Anterior cingulate cortex (tissue), 58 donors: Measurements from ENCODE around the gene MAFG.
"Not testable (repeated sequence)": the region's sequence is repeated elsewhere in the genome, so short reads cannot be mapped to it uniquely, and the experiment has no call there.

Source experiments
- DNase-seq, 58 donors: peaks; one replicate each; lab custom pipeline; 2025; lab: John Stamatoyannopoulos, UW

The MAFG gene

DNA sequence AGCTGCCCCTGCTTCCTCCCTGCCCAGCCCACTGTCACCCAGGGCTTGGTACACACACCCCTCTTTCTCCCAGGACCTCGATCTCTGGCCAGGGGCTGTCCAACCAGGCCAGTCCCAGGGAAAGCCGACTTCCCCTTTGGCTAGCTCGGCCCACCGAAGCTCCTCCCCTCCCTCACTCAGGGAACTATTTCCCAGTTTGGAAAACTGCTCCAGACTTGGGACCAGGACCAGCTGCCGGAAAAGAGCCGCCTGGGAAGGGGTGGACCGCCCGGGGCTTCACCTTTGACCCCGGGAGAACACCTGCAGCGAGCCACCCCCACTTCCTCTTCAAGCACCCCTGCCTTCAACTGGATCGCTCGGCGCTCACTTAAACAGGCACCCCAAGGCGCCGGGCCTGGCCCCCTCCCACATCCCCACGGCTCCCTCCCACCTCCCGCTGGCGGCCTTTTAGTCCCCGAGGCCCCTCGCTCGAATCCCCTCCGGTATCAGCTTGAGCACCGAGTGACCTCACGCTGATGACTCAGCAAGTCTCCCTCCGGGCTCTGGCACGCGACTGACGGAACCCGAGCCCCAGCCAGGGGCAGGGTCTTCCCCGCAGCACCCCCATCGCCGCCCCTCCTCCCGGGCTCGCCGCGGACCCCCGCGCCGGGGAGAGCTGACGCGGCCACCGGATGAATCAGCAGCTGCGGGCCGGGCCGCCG, 934 bp downstream of the MAFG start:
- DNase-seq: peak in 41 of 58 donors; percentile 13 to 65 (median 45)

DNA sequence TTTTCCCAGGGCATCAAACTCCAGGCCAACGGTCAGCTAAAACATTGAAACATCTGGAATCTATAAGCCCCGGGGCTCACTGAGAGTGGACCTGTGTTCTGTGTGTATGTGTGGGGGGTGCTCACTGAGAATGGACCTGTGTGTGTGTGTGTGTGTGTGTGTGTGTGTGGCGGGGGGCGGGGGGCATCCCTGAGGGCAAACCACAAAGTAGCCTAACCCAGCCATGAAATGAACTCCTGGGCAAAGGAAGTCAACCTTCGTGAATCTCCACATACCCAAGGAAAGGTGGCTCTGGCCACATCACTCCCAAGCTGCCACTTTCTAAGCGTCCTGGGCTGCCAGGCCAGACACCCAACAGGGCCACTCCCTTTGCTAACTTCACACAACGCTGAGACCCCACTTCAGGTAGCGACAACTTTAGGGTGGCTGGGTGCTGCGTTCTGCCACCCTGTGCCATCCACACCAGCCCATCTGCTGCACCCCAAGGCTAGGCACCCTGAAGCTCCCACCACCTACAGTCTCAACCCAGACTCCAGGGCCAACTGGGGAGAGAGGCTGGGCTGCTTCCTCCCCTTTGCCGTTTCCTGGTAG, 1.6 kb downstream of the MAFG start:
- no peak for DNase-seq

DNA sequence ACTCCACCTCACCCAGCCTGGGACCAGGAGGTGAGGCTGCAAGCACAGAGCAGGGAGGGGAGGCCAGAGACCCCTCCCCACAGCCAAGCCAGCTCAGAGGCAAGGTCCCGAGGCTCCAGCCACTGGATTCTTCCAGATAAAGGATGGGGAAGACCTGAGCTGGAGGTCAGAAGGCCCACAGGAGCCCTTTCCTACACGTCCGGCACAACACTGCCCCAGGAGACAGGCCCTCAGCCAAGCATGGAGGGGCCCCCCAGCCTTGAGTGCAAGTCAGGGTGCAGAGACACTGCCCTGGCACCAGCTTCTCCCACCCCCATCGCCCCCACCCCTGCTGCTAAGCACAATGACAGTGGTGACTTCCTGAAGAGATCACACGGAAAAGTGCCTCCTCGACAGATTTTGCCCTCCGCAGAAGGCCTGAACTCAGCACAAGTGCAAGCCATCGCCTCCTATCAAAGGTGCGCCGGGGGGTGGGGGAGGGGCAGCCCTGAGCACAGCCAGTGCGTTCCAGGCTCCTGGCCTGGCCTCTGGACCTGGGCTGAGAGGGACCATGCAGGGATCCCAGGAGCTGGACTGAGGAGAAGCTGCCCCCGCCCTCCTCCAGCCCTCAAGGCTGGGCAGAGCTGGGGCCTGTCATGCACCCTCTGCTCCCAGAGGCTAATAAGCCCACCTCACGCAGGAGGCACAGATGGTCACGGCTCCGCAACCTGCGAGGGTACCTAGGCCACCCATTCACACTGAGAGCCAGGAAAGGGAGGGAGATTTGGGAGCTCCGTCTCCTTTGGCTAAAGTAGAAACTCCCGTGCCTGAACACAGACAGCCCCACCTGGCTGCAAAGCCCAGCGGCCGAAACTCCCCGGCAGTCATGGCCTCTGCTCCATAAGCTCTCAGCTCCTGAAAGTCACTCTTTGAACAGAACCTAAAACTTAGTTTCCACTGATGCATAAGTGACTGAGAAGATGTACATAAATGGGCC, 2.7 kb downstream of the MAFG start:
- no peak for DNase-seq

DNA sequence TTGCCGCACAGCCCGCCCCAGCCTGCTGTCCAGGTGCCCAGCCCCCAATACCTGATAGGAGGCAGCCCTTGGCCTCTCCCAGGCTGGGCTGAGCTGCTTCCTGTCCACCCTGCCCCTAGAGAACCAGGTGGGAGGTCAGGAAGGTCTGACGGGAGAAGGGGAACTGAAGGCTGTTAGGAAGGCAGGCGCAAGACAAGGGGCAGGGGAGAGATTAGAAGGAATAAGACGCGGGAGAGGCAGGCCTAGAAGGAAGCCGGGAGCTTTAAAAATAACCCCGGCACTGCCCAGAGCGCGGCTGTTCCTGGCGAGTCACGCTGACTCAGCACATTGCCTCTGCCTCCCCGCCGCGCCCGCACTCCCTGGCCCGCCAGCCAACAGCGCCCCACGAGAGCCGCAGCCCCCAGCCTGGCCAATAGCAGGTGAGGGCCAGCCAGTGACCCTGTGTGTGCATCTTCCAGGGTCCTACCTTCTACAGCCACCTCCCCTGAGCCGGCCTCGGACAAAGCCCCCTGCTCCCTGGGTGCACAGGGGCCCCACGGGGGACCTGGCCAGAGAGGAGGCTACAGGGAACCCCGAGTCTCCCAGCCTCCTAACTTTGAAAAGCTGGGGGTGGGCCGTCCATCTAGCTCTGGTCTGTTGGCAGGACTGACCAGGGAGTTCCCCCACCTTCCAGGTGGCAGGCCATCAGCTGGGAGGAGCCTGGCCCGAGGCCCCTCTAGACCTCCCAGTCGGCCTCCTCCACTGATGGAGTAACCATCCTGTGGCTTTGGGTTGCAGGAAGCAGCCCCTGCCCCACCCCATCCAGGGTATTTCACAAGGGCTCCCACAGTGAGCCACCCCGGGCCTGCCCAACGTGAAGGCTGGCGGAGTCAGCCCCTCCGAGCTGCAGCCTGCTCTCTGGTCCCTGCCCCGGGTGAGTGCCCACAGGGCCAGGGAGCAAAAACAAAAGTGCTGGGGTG, 4.0 kb downstream of the MAFG start:
- DNase-seq: peak in 41 of 58 donors; percentile 8 to 69 (median 38)

- DNase-seq: no peak
Measured at GRCh38 chr17:81922566-81923301, 4.8 kb downstream of the MAFG start.

DNA sequence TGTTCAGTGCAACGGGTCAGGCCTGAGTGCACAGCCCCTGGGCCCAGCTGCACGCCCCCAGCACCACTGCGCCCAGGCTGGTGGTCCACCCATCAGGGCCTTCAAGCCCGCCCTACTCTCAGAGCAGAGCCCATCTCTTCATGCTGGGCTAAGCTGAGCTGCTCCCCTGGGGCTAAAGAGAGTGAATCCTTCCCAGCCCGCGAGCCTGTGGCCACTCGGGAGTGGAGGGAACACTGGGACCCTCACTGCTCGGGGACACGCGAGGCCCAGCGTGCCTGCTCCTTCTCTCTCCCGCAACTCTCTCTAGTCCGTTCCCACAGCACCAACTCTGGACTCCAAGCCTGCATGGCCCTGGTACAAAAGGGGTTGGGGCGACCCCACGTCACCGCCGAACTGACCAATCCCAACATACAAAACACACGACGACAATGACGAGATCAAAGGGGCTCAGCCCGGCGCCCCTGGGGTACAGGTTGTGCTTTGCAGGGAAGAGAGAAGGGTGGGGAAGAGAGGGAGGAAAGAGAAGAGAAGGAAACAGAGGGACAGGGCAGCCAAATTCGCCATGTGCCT, 5.5 kb downstream of the MAFG start:
- DNase-seq: no peak

DNA sequence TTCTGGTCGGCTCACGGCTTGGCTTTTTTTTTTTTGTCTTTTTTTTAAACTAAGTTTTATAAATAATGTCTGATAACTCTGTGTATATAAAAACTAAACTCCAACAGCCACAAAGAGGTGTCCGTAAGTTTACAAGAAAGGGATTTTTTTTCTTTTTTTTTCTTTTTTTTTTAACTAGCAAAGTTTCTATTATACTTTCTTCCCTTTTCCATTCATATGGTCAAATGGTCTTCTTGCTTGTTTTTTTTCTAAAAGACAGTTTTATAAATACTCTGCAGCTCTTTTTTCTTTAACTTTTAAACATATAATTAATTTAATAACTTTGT, 6.0 kb downstream of the MAFG start:
- no peak for DNase-seq

DNA sequence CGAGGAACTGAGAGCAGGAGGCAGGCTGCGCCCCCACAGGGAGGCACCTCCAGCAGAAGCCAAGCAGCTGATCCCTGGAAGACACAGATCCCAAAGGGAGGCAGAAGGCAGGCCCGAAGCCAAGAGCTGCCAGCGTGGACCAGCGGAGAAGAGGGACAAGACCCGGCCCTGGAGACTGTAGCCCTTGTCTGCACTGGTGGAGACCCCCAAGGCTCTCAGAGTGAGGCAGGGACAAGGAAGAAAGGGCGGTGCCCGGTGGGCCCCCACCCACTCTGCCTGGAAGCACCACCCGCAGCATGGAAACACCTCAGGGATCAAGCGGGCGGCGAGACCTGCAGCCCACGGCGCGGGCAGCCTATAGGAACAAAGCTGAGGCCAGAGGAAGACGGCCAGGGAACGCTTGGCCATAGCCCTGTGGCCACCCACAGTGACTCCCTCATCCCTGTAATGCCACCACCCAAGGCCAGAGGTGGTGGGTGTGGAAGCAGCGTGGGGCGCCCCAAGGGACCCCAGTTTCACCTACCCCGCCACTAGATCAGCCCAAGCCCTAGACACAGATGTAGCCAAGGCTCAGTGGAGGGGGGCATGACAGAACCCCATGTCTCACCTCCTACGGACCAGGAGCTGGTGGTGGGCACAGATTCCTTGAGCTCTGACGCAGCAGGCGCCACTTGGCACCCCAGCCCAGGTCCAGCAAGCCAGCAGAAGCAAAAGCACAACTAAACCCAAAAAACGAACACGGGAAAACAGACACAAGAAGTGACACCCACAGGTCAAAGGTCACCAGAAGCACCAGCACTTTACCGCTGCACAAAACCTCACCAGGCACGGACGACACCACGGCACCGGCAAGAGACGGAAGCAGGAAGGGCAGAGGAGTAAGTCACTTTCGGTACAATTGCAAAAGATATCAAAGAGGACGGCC, 6.7 kb downstream of the MAFG start:
- DNase-seq: peak in 2 of 58 donors; percentile 25 to 33

DNA sequence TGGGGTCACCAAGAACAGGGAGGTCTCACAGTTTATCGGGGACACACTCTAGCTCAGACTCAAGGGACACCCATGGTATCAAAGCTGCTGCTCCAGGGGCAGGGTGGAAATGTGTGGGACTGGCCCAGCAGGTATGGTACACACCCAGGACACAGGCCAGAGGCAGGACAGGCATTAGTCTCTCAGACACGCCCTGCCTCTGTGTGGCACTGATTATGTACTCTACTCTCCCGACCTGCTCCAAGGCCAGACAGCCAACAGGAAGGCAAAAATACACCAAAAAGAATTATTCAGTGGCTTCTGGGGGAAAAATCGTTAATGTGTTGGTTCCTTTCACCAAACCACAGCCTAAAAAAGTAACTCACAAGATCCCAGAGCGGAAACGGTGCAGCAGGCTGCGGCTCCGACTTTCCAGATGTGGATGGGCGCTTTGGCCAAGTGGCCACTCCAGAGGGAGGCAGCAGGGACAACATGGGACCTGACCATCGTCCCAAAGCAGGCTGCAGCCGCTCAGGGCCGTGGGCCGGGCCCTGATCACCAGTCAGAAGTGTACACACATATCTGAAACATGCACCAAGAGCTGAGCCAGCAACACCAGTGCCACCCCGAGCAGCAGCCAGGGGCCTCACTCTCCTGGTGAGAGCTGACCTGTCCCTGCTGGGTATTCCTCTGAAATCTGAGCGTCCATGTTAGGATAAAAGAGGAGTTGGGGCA, 8.5 kb downstream of the MAFG start:
- DNase-seq: no peak

GRCh38 chr17:81918333-81918669, 9.2 kb downstream of the MAFG start:
- not testable (repeated sequence) for DNase-seq

- DNase-seq: peak in 56 of 58 donors; percentile 16 to 86 (median 75)
Measured at GRCh38 chr17:81917565-81918332, 9.8 kb downstream of the MAFG start, which contains the start of gene SIRT7. Gene SIRT7, minus strand, starts transcription at chr17:81918176. Its CDS starts 45 bp downstream, at chr17:81918131.

DNA sequence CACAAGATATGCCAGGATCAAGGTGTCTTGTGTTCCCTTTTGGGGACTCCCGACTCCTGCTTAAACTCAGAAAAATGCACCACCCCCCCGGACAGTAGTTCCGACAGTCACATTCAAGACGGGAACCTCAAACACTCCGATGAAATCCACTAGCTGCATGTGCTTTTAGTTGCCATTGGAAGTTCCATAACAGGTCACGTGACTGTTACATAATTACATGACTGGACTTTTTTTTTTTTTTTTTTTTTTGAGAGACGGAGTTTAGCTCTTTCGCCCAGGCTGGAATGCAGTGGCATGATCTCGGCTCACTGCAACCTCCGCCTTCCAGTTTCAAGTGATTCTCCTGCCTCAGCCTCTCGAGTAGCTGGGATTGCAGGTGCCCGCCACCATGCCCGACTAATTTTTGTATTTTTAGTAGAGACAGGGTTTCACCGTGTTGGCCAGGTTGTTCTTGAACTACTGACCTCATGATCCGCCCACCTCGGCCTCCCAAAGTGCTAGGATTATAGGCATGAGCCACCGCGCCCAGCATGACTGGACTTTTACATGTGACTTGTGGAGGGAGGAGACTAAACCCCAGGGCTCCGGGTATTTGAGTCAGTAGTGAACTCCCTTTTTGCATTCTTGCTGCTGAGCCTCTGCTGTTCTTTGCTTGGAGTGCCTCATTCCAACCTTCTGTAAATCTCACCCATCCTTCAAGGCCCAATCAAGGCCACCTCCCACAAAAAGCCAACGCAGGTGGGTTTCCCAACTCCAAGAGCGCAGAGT, 11.1 kb downstream of the MAFG start:
- no peak for DNase-seq

DNA sequence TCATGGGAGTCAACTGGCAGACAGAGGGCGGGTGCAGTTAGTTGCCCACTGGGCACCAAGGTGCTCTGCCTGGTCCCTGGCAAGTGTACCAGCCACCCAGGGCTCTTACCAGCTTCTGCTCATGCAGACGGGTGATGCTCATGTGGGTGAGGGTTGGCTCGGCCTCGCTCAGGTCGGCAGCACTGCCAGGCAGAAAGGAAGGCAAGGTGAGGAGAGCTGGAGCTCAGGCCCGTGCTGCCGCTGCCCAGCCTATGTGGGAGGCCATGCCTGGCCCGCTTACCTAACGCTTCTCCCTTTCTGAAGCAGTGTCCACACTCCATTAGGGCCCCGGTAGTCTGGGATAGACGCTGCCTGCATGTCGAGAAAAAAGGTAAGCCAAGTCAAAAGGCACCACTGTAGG, 12.2 kb downstream of the MAFG start:
- no peak for DNase-seq

- DNase-seq: no peak
Measured at GRCh38 chr17:81914103-81914850, 13.3 kb downstream of the MAFG start.
